CD4-positive, alpha-beta T cell (primary cell): Measurements from ENCODE around the gene LHX8. TPM values are rescaled to one million over a fixed set of nuclear protein-coding genes. Genes with fewer than 3 reads are reported as not detected.

Experiments used
- ATAC-seq: fragments of 200-7000 bp; cut with Tn5 transposase; one replicate; pipeline ENCODE4 v1.10.0; 2022; ENCODE audit warnings: mild to moderate bottlenecking; ENCODE audit not compliant: poor library complexity
- CTCF ChIA-PET: fragments of 350-600 bp; sonication (Branson Sonifier 250); formaldehyde crosslinking; loops from one replicate; lab custom pipeline; 2021; ENCODE audit warnings: antibody characterized with exemption, inconsistent platforms; lab: Charles Lee
- POLR2A ChIA-PET: fragments of 350-600 bp; sonication (Branson Sonifier 250); formaldehyde crosslinking; loops from one replicate; lab custom pipeline; 2021; ENCODE audit warnings: antibody characterized with exemption, inconsistent platforms; lab: Charles Lee
- DNase-seq, 14 experiments: peaks; one replicate each; pipeline ENCODE4 v3.0.0-alpha.2; 2013 to 2020; ENCODE audit warnings: mixed read lengths in 2 of 14
- H3K27ac ChIP-seq, 2 donors: one replicate each; pipeline versions ENCODE4 v1.5.1 to v1.7.0; 2013; ENCODE audit warnings: low read length in 2 of 2, low read depth in 1 of 2, mild to moderate bottlenecking in 1 of 2
- H3K27me3 ChIP-seq, 2 experiments: 1 replicate in 1 of 2; 2 replicates in 1 of 2; pipeline versions ENCODE4 v1.6.1 to v1.7.0; 2013; ENCODE audit warnings: low read length in 2 of 2, control low read depth in 1 of 2, mild to moderate bottlenecking in 1 of 2, moderate library complexity in 1 of 2; ENCODE audit not compliant: insufficient read depth in 2 of 2, control insufficient read depth in 1 of 2
- H3K36me3 ChIP-seq: one replicate; pipeline ENCODE4 v1.6.1; 2013; ENCODE audit warnings: low read length, control low read depth; ENCODE audit not compliant: insufficient read depth
- H3K4me1 ChIP-seq: one replicate; pipeline ENCODE4 v1.6.1; 2013; ENCODE audit warnings: low read length, control low read depth; ENCODE audit not compliant: insufficient read depth
- H3K4me3 ChIP-seq: one replicate; pipeline ENCODE4 v1.5.1; 2013; ENCODE audit warnings: mild to moderate bottlenecking, low read length, moderate library complexity
- H3K9me3 ChIP-seq, 2 experiments: 1 replicate in 1 of 2; 2 replicates in 1 of 2; pipeline versions ENCODE4 v1.6.1 to v1.7.0; 2013; ENCODE audit warnings: low read length in 2 of 2, mild to moderate bottlenecking in 2 of 2, control low read depth in 1 of 2, moderate library complexity in 1 of 2; ENCODE audit not compliant: control insufficient read depth in 1 of 2, insufficient read depth in 1 of 2
- H3K27ac Mint-ChIP-seq: one replicate; pipeline ENCODE4 v1.8.0; 2020; ENCODE audit warnings: mixed read lengths
- H3K27me3 Mint-ChIP-seq: one replicate; pipeline ENCODE4 v1.8.0; 2021; ENCODE audit warnings: mixed read lengths
- H3K36me3 Mint-ChIP-seq: one replicate; pipeline ENCODE4 v1.8.0; 2021; ENCODE audit warnings: low read depth, mixed read lengths
- H3K4me1 Mint-ChIP-seq: one replicate; pipeline ENCODE4 v1.8.0; 2021; ENCODE audit warnings: low read depth, mixed read lengths
- H3K4me3 Mint-ChIP-seq: one replicate; pipeline ENCODE4 v1.8.0; 2020; ENCODE audit warnings: mild to moderate bottlenecking, mixed read lengths
- H3K9me3 Mint-ChIP-seq: one replicate; pipeline ENCODE4 v1.8.0; 2020; ENCODE audit warnings: mixed read lengths
- intact Hi-C, 2 experiments: fragments of 100-400 bp; cut with DNase I in 1 of 2; cut with micrococcal nuclease in 1 of 2; formaldehyde crosslinking; loops; one replicate each; pipeline versions ENCODE4 v1.15.1 to v1.9.0; 2023 to 2025; cut with DNase I, micrococcal nuclease
- polyA plus RNA-seq, 2 donors: library from polyadenylated mRNA; unstranded; fragments of 120-200 nt; gene quantifications; one replicate each; pipeline ENCODE4 v1.2.1, GENCODE V29; 2013
- total RNA-seq, 174 experiments: library from RNA in 2 of 174; stranded (reverse) in 2 of 174; gene quantifications; one replicate each; pipeline ENCODE4 v1.2.3 and lab custom pipeline; 2021 to 2026
- TF ChIP-seq, protein P1 (sequence below): fragments of 200-600 bp; IDR thresholded peaks from one replicate; pipeline ENCODE4 v1.8.0; 2022; ENCODE audit warnings: antibody characterized with exemption, mild to moderate bottlenecking

The LHX8 gene
- total RNA-seq (not detected), total RNA-seq (lab: John Stamatoyannopoulos, UW) (0 to 0.29 (median 0) reads per million in 172 experiments)
- not detected for polyA plus RNA-seq (2013, experiment 1 of 2)
- 0.01 TPM for polyA plus RNA-seq (2013, experiment 2 of 2)

DNA sequence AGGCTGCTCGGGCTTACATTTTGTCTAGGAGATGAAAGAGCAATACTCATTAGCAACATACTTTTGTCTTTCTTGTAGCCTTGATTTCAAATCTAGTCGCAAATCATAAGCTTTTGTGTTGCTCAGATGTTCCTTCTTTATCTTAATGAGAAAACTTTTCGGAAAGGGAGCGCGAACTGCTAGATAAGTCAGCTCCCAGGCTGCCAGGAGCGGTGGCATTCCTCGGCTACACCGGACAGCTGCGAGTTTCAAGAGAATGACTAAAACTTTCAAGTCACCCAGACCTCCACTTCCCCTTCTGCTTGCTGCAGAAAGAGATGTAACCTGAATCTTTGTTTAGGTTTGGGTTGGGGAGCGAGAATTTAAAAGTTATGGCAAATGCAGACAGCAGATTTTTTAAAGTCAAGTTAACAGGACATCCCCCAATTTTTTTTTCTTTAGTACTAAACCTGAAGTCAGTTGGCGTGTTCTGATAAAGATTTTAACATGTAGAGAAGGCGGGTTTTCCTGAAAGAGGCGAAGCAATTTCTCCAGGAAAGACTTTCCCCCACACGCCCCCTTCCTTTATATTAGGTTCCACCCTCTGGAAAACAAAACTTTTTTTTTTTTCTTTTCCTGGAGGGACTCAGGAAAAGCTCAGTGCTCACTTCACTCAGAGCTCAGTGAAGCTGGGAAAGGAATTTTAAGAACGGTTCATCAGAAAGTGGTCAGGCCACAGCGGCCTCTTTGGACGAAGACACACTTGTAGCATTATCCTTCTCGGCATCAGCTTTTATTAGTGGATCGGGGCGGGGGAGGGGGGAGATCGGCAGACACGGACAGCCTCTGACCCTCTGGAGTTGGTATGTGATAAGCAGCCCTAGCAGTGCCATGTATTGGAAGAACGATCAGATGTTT is at the start of gene LHX8:
Gene LHX8 (plus strand): TSS at position 639 of the 897 bp plus-strand sequence. CDS start 2,227 bp downstream, outside the sequence.
- Histone ChIP-seq H3K36me3 (no peaks in the 10 kb centered on the region), H3K4me1 (no peaks in the 10 kb centered on the region), H3K27ac (no peak within 1 kb of the TSS), H3K4me3 (no peak within 1 kb of the TSS), H3K9me3 (peaks cover 0 to 61% of the 10 kb centered on the region in 2 experiments), H3K27me3 (peaks cover 75 to 84% of the 10 kb centered on the region in 2 experiments)
- no peak for DNase-seq
- Mint-ChIP-seq H3K4me1 (peaks cover 5% of the 10 kb centered on the region), H3K27ac (no peak within 1 kb of the TSS), H3K27me3 (peaks cover 90% of the 10 kb centered on the region), H3K36me3 (no peaks in the 10 kb centered on the region), H3K4me3 (no peak within 1 kb of the TSS), H3K9me3 (no peaks in the 10 kb centered on the region)
- CTCF ChIA-PET = no interaction called here
- no peak for ATAC-seq
- intact Hi-C loops = no loop called here
- POLR2A ChIA-PET = no interaction called here
- TF ChIP-seq, protein P1, sequence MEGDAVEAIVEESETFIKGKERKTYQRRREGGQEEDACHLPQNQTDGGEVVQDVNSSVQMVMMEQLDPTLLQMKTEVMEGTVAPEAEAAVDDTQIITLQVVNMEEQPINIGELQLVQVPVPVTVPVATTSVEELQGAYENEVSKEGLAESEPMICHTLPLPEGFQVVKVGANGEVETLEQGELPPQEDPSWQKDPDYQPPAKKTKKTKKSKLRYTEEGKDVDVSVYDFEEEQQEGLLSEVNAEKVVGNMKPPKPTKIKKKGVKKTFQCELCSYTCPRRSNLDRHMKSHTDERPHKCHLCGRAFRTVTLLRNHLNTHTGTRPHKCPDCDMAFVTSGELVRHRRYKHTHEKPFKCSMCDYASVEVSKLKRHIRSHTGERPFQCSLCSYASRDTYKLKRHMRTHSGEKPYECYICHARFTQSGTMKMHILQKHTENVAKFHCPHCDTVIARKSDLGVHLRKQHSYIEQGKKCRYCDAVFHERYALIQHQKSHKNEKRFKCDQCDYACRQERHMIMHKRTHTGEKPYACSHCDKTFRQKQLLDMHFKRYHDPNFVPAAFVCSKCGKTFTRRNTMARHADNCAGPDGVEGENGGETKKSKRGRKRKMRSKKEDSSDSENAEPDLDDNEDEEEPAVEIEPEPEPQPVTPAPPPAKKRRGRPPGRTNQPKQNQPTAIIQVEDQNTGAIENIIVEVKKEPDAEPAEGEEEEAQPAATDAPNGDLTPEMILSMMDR = no peak

DNA sequence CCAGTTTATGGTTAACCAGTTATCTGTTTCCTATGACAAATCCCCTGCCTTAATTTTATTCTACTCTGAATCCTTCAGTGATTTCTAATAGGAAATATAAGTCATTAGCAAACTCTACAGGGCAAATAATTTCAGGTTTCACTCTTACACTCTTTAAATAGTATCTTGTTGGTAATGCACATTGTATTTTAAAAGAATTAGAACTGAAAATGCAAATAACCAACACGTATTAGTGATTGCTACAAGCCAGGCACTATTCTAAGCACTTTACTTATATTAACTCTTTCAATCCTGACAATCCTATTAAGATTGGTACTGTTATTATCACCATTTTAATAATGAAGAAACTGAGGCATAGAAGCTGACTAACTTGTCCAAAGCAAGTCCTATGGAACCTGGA is 48.3 kb upstream of the LHX8 start:
- Mint-ChIP-seq H3K4me1 (no peaks in the 10 kb centered on the region), H3K4me3 (no peak overlapping the region), H3K27ac (no peak overlapping the region), H3K27me3 (no peaks in the 10 kb centered on the region), H3K9me3 (peaks cover 2% of the 10 kb centered on the region), H3K36me3 (no peaks in the 10 kb centered on the region)
- no peaks in the 10 kb centered on the region for H3K9me3 ChIP-seq
- ATAC-seq (no peak), DNase-seq (no peak)
- no peak overlapping the region for H3K27ac ChIP-seq
- POLR2A ChIA-PET = no interaction called here
- CTCF ChIA-PET = no interaction called here
- H3K4me1 ChIP-seq = no peaks in the 10 kb centered on the region
- H3K27me3 ChIP-seq = no peaks in the 10 kb centered on the region
- intact Hi-C loops = no loop called here
- H3K4me3 ChIP-seq = no peak overlapping the region
- H3K36me3 ChIP-seq = no peaks in the 10 kb centered on the region
- TF ChIP-seq, protein P1 = no peak

DNA sequence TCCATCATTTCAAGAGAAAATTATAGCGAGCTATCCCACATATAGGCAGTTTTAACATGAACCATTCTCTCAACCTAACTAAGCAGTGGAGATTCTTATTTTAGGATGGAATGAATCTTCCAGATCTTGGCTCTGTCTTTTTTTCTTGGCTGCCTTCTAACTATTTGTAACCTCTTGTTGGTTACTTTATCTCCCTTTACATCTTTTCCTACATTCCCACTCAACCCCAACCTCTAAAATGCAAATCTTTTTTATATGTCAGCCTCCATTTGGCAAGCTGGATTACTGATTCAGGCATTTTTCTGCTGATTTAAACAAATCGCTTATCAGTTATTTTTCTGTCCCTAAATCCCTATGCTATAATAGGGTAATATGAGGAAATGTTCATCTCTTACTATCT is 46.9 kb upstream of the LHX8 start:
- ATAC-seq = no peak
- CTCF ChIA-PET = no interaction called here

More for the DNA sequence above, 46.9 kb upstream of the LHX8 start:
- H3K27me3 Mint-ChIP-seq = no peaks in the 10 kb centered on the region
- no peak overlapping the region for H3K27ac Mint-ChIP-seq
- H3K36me3 Mint-ChIP-seq = no peaks in the 10 kb centered on the region
- H3K4me1 ChIP-seq = no peaks in the 10 kb centered on the region
- no peak overlapping the region for H3K4me3 Mint-ChIP-seq
- H3K36me3 ChIP-seq = no peaks in the 10 kb centered on the region
- H3K27me3 ChIP-seq = no peaks in the 10 kb centered on the region
- H3K9me3 Mint-ChIP-seq = peaks cover 2% of the 10 kb centered on the region
- TF ChIP-seq, protein P1 = no peak
- intact Hi-C loops = no loop called here
- no peak for DNase-seq
- POLR2A ChIA-PET = no interaction called here
- no peaks in the 10 kb centered on the region for H3K4me1 Mint-ChIP-seq
- H3K27ac ChIP-seq = no peak overlapping the region
- no peaks in the 10 kb centered on the region for H3K9me3 ChIP-seq
- H3K4me3 ChIP-seq = no peak overlapping the region
